Measurements from ENCODE around the gene ADAMTSL5. TPM values are rescaled to one million over a fixed set of nuclear protein-coding genes. Genes with fewer than 3 reads are reported as not detected.

The ADAMTSL5 gene
- total and polyA plus RNA-seq, 2 of the 13 experiments (the other 11 are each of a cell fraction or from before 2014, with no cell fraction given): 0.60 to 2.7 TPM

GRCh38 chr19:1491114-1491848, 21.5 kb downstream of the ADAMTSL5 start, which contains the start of gene REEP6 (continued):
- TF ChIP-seq YY1 (IDR thresholded peaks at IDR 0.05; ENCODE audit: insufficient read depth, insufficient replicate concordance, low read depth, low read length) (peak; percentile 0), ZNF224 (CRISPR knock-in tag; IDR thresholded peaks at IDR 0.05) (no peak), HOXA7 (CRISPR knock-in tag; IDR thresholded peaks at IDR 0.05) (no peak), ESRRA (CRISPR knock-in tag; IDR thresholded peaks at IDR 0.05; ENCODE audit: low read depth) (no peak), ZNF350 (CRISPR knock-in tag; IDR thresholded peaks at IDR 0.05; ENCODE audit: borderline replicate concordance, low read depth) (no peak), RAD51 (IDR thresholded peaks at IDR 0.05; ENCODE audit: borderline replicate concordance) (no peak), ARID2 (CRISPR knock-in tag; IDR thresholded peaks at IDR 0.05; ENCODE audit: borderline replicate concordance) (0 out of 2 replicates have a peak, but pooled peaks have one; percentile 71), ZNF275 (CRISPR knock-in tag; IDR thresholded peaks at IDR 0.05; ENCODE audit: borderline replicate concordance) (0 out of 2 replicates have a peak, but pooled peaks have one; percentile 46), ZHX1 (CRISPR knock-in tag; IDR thresholded peaks at IDR 0.05; ENCODE audit: low read depth) (no peak), ZFY (CRISPR knock-in tag; IDR thresholded peaks at IDR 0.05) (peak; percentile 76), SNAPC5 (CRISPR knock-in tag; IDR thresholded peaks at IDR 0.05; ENCODE audit: borderline replicate concordance) (no peak), PCBP2 (optimal IDR thresholded peaks at IDR 0.05; ENCODE audit: low read depth, low read length, poor library complexity, severe bottlenecking) (no peak), ELF1 (CRISPR knock-in tag; IDR thresholded peaks at IDR 0.05) (no peak)
- TF ChIP-seq, protein P1, sequence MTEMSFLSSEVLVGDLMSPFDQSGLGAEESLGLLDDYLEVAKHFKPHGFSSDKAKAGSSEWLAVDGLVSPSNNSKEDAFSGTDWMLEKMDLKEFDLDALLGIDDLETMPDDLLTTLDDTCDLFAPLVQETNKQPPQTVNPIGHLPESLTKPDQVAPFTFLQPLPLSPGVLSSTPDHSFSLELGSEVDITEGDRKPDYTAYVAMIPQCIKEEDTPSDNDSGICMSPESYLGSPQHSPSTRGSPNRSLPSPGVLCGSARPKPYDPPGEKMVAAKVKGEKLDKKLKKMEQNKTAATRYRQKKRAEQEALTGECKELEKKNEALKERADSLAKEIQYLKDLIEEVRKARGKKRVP (CRISPR knock-in tag; IDR thresholded peaks at IDR 0.05): peak in 1 of 2 experiments; percentile 35; a peak in 1 of 4 replicates
- TF ChIP-seq, protein P2, sequence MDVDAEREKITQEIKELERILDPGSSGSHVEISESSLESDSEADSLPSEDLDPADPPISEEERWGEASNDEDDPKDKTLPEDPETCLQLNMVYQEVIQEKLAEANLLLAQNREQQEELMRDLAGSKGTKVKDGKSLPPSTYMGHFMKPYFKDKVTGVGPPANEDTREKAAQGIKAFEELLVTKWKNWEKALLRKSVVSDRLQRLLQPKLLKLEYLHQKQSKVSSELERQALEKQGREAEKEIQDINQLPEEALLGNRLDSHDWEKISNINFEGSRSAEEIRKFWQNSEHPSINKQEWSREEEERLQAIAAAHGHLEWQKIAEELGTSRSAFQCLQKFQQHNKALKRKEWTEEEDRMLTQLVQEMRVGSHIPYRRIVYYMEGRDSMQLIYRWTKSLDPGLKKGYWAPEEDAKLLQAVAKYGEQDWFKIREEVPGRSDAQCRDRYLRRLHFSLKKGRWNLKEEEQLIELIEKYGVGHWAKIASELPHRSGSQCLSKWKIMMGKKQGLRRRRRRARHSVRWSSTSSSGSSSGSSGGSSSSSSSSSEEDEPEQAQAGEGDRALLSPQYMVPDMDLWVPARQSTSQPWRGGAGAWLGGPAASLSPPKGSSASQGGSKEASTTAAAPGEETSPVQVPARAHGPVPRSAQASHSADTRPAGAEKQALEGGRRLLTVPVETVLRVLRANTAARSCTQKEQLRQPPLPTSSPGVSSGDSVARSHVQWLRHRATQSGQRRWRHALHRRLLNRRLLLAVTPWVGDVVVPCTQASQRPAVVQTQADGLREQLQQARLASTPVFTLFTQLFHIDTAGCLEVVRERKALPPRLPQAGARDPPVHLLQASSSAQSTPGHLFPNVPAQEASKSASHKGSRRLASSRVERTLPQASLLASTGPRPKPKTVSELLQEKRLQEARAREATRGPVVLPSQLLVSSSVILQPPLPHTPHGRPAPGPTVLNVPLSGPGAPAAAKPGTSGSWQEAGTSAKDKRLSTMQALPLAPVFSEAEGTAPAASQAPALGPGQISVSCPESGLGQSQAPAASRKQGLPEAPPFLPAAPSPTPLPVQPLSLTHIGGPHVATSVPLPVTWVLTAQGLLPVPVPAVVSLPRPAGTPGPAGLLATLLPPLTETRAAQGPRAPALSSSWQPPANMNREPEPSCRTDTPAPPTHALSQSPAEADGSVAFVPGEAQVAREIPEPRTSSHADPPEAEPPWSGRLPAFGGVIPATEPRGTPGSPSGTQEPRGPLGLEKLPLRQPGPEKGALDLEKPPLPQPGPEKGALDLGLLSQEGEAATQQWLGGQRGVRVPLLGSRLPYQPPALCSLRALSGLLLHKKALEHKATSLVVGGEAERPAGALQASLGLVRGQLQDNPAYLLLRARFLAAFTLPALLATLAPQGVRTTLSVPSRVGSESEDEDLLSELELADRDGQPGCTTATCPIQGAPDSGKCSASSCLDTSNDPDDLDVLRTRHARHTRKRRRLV (CRISPR knock-in tag; IDR thresholded peaks at IDR 0.05): no peak

Measured in HepG2 (cell line).